Anterior cingulate cortex (tissue), 58 donors: ENCODE measurements around the gene KRT36.

Experiments used
- DNase-seq, 58 donors: peaks; one replicate each; lab custom pipeline; 2025; lab: John Stamatoyannopoulos, UW

The KRT36 gene

DNA sequence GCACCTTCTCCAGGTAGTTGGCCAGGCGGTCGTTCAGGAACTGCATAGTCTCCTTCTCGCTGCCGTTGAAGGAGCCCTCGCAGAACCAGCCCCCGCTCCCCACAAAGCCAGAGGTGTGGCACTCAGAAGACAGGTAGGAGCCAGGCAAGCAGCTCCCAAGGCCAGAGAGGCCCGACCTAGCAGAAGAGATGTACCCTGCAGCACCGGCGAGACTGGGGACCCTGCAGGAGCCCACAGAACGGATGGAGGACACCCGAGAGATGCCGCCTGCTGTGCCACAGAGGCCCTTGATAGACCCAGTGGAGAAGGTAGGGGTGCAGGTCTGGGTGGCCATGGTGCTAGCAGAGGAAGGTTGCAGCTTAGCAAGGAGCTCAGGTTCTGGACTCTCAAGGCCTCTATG, at the start of gene KRT36:
TSS of gene KRT36 (minus strand) at position 380 of the 400 bp plus-strand sequence. CDS start at position 334, 46 bp downstream.
- no peak for DNase-seq

DNA sequence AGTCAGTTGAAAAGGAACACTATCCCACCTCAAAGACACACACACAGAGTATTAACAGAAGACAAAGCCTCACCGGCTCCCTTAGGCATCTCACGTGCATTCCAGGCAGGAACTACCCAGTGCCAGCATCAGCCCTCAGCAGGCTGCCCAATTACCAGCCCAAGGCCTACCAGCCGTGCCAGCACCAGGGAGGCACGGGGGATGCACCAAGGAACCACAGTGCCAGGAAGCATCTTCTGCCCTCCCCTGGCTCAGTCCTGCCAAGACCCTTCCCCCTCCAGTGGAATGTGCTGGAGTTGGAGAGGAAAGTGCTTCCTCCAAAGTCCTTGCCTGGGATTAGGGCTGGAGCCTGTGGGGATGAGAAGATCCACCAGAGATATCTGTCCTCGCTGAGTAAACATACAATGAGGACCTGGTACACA, 49.4 kb upstream of the KRT36 start:
- no peak for DNase-seq

DNA sequence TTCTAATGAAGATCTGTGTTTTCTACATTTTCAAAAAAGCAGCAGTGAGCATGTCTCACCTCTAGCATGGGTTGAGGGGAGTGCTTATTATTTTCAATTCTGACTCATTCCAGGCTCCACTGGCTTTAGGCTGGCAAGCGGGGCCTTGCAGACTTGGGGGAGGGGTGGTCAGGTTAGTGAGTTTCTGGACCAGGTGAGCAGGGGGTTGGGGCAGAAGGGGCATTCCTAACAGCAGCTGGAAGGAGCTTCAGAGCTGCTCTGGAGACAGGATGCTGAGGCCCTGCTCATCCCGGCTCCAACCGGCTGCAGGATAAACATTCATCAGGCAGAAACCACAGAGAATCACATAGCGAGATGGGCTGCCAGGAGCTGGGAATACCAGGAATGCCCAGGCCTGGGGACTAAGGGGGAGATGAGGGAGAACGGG, 48.9 kb upstream of the KRT36 start:
- no peak for DNase-seq

DNA sequence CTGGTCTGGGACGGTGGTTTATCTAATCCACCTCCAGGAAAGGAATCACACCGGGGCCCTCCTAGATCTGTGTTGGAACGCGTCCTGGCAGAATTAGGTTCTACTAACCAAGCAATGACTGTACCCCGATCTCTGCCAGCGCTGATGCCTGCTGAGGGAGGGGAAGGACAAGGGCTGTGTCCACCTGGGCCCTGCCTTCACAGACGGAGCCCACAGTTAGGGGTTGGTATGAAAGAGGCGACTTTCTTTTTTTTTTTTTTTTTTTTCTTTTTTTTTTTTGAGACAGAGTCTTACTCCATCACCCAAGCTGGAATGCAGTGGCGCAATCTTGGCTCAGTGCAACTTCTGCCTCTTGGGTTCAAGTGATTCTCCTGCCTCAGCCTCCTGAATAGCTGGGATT, 48.3 kb upstream of the KRT36 start:
- no peak for DNase-seq

DNA sequence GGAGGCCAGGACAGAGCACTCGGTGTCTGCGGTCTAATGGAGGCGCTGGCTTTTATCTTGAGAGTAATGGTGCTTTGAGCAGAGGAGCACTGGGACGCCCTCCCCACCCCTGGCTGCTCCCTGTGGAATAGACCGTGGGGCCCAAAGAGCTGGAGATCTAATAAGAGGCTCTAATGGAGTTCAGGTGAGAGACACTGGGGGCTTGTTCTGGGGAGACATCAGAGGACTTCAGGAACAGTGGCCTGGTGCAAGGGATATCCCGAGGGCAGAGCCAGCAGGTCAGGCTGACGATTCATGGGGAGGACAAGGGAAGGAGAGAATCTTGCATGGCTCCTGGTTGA, 47.9 kb upstream of the KRT36 start:
- no peak for DNase-seq

DNA sequence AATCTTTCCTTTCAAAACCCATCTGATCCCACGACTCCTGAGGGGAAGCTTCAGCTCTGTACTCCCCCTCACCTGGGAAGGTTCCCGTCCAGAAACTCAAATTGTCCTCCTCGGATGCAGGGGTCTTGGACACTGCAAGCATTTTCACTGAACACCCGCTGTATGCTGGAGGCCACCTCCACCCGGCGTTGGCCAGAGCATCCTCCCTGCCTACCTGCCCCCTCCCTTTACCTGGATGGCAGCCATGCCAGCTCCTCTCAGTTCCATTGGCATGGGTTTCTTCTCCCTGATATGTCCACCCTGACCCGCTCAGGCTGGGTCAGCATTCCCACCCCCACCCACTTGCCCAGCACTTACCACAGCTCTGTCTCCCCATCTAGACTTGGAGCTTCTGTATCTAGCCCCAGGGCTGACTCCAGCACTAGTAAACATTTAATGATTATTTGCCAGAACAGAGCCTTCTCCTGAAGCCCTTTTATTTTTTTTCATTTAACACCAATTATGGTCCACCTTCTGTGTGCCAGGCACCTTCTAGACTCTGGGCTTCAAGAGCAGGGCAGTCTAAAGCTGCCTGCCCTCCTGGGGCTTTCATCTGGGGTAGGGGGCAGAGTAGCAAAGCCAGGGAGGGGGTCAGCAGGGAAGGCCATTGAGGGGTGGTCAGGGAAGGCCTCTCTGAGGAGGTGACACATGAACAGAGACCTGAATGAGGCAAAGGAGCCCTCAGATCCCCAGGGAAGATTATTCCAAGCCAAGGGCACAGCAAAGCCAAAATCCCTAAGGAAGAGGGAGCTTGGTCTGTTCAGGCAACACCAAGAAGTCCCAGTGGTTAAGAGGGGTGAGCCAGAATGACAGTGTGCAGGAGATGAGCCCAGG, 47.3 kb upstream of the KRT36 start:
- no peak for DNase-seq

DNA sequence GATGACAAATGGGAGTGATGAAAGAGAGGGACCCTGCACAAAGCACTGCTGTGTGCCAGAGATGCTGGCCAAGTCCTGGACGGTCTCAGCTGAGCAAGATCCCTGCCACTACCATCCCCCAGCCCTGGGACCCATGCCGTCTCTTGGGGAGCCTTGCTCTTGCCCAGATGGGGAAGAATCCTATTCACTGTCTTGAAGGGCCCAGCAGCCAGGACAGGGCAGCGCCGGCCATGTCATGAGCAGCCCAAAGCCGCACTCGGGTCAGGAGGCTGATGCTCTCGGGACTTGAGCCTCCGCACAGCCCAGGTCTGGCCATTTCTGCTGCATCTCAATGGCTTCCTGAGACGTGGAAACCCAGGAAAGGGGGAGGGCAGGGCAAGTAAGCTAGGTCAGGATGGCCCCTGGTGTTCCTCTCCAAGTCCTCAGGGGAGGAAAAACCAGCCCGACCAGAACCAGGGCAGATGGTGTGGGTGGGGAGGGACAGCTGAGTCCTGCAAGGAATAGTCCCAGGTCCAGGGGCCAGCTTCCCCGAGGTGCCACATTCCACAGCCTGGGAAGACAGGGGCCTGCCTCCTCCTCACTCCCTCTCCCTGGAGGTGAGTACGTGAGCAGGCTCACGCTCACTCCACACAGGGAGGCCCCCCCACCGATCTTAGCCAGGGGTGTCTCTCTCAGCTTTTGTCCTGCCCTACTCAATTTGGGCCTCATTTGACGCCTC, 46.2 kb upstream of the KRT36 start:
- DNase-seq, result no peak

DNA sequence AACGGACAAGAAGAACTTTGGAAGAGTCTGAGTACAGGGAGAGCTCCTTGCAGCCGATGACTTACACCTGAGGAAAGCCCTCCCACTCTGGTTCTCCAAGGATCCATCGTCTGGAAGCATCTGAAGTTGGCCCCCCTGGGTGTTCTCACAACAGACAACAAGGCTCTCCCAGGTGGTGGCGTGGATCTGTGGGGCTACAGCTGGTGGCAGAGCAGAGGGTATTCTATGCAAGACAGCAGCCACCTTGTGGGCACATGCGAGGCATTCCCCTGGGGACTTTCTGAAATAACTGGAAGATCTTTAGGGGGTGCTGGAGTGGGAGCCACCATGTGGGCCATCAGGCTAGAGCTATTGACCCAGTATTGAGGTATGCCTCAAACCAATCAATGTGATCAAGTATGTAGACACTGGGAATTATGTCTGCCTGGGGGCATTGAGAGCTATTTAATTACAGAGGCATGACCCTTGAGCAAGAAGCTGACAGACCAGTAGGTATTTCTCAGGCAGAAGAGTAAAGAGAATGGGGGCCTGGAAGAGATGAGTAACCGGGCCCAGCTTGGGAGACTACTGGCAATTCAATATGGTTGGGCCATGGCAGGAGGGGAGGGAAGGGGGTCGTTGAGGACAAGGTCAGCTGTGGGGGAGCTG, 45.3 kb upstream of the KRT36 start:
- no peak for DNase-seq

DNA sequence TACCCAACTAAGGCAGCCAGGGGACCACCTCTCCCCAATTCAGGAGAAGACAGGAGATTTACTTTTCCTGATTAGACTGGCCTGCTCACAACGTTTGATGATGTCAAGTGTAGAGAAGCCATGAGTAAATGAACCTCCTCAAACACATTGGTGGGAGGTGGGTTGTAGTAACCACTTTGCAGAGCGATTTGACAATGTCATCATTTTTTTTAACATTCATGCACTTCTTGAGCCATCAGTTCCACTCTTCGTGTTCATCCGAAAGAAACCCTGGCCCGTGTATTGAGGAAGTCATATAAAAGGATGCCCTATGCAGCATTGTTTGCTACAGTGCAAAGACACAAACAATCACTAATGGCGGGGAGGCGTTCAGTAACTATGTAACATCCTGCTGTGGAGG, 43.9 kb upstream of the KRT36 start:
- DNase-seq, result no peak

DNA sequence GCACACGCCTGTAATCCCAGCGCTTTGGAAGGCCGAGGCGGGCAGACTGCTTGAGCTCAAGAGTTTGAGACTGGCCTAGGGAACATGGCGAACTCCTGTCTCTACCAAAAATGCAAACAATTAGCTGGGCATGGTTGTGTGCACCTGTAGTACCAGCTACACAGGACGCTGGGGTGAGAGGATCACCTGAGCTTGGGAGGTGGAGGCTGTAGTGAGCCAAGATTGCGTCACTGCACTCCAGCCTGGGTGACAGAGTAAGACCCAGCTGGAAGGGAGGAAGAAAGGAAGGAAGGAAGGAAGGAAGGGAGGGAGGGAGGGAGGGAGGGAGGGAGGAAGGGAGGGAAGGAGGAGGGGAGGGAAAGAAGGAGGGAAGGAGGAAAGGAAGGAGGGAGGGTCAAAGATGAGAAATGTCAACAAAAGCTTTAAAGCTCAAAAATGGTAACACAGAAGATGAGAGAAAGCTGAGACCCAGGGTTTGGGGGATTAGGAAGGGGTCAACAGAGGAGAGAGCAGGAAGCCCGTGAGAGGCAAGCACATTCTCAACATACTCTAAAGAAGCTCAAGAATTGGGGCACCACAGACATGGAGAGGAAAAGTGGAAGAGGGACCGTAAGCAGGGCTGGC, 43.3 kb upstream of the KRT36 start:
- no peak for DNase-seq

DNA sequence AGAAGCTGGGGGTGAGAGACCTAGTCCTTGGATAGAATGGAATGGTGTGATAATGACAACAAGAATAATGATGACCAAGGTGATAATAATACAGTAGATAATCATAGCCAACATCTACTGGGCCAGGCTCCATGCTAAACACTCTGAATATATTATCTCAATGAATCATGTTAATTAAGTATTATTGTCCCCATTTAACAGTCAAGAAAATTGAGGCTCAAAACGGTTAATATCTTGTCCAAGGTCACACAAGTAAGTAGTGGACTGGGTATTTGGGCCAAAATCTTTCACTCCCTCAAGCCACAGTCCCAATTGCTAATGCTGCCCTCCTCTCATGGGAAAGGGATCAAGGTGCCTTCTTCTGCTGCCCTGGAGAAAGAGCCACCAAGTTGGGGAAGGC, 42.3 kb upstream of the KRT36 start:
- DNase-seq, result no peak

DNA sequence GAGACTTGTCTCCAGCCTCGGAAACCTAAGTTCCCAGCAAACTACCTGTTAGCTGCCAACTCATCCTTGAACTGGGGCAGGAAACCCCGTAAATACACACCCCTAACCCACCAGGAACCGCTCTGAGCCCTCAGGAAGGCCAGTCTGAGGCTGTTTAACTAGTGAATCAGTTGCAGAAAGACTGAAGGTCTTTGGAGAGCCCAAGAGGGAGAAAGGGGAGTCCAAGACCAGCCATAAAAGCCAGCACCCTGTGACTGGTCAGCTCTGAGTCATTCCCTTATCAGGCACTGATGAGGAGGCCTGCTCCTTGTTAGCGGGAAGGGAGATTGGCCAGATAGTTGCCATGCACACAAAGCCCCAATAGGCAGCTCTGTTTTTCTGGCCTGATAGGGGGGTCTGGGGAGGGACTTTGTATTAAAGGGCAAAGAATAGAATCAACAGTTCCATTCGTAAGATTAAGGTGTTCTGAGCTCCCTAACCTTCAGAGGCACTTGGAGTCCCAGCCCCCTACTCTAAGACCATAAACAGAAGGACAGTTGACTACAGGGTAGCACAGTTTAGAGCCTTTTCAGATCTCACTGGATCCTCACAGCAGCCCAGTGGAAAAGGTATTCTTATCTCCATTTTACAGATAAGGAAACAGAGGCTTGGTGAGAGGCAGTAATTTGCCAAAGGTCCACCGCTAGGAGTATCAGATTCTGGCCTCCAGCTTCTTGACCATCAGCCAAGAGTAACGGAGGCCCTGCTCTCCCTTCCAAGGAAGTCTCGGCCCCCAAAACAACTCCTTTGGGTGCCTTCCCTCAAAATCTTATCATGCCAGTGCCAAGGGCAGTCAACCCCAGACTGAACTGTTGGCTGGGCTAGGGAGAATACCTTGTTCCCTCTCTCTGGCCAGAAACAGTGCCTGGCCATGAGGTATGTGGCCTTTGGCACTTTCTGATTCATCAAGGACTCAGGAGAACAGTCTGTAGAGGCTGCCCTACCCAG, 40.6 kb upstream of the KRT36 start:
- no peak for DNase-seq

DNA sequence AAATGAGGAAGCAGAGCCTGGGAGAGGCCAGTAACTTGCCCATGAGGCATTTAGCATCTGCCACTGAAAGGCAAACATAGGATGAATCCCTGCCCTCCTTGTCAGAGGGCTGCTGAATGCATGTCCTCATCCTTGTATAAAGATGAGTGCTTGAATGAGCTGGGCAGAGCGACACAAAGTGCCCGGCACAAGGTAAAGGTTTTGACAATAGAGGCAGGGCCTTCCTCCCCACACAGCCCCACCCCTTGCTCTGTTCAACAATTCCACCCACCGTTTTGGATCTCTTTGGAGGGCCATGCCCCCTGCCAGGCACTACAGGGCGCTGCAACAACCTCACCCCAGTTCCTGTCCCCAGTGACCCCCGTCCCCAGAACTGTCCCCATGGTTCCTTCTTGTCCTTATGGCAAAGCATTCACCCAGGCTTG, 39.8 kb upstream of the KRT36 start:
- DNase-seq, result no peak

DNA sequence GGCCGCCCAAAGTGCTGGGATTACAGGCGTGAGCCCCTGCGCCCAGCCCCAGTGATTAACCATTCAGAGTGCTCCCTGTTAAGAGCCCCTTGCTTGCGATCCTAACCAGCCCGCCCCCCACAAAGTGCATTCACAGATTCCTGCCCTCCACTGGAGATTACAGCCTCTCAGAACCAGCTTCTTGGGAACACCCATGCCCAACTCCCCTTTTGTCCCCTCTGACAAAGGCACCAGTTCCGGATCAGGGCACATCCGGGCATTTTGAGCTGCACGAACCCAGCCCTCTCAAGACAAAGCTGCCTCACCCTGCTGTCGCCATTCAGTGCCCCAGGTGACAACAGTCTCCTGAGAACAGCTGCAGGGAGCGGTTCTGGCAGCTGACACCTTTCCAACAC, 39.2 kb upstream of the KRT36 start:
- DNase-seq, result no peak

DNA sequence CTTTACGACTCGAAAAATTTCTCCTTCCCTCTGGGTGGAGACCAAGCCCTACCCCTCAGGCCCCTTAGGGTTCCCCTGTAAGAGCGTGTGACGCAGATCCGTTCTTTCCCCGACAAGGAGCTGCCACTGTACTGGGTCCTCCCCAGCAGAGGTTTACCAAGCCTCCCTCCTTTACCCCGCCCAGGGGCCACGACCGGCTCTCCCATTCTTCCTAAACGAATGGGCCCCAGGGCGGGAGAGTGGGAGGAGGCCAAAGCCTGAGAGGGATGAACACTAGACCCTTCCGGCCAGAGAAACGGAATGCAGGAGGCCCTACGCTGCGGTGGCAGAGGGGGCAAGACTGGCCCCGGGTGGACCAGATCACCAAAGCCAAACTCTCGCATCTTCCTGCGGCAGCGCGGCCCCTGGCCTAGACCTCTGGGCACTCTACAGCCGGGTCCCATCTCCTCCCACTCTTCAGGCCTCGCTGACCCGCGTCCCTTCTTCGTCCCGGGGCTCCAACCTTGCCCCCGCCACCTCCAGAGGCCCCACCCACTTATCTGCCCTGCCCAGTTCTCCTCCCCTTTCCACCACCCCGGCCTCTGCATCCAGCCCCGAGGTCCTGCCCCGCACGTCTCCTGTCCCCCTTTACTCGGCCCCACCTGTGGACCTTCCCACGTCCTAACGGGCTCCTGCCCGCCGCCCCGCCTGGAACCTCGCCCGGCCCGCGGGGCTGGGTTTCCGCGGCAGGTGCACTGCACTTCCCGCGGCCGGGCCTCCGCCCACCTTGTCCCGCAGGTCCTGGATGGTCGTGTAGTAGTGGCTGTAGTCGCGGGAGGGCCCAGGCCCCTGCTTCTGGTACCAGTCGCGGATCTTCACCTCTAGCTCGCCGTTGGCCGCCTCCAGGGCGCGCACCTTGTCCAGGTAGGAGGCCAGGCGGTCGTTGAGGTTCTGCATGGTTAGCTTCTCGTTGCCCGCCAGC, 37.6 kb upstream of the KRT36 start:
- DNase-seq, result no peak

DNA sequence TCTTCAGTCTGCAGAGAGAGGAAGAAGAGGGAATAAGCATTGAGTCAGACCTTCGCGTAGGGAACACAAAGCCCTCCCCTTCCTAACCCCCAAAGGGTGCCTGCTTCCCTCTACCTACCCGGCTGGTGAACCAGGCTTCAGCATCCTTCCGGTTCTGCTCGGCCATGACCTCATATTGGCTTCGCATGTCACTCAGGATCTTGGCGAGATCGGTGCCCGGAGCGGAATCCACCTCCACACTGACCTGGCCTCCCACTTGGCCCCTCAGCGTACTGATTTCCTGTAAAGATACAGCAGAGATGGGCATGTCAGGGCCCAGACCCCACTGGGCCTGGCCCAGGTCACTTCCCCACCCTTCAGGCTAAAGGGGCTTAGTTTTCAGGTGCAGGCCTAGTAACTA, 34.6 kb upstream of the KRT36 start:
- DNase-seq, result no peak

DNA sequence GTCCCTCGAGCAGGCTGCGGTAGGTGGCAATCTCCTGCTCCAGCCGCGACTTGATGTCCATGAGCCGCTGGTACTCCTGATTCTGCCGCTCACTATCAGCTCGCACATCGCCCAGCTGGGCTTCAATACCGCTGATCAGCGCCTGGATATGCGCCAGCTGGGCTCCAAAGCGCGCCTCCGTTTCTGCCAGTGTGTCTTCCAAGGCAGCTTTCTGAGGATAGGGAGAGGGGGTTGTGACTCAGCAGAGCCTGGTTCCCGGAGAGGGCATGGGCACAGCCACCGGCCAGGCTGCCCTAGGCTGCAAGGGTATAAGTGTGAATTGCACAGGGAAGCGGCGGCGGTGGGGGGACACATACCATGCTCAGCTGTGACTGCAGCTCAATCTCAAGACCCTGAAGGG, 34.1 kb upstream of the KRT36 start:
- DNase-seq, result peak in 2 of 58 donors; percentile 11

DNA sequence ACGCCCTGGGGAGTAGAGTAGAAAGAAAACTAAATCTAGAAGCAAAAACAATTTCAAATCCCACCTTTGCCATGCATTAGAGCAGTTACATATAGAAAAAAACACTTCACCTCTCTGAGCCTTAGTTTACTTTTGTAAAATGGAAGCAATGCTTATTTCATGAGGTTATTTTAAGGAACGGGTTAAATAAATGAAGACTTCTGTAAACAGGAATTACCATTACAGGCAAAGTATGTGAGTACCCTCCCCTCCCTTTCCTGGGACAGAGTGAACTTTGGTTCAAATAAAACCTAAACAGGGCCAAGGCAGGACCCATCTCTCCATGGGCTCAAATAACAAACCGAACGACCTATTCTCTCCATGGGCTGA, 33.5 kb upstream of the KRT36 start:
- DNase-seq, result no peak
